GM13976 (cell line): ENCODE results near the gene CRIP2.

Experiments
- DNase-seq: peaks from one replicate; pipeline ENCODE4 v3.0.0; 2012; ENCODE audit warnings: low spot score
- in situ Hi-C: fragments of 300-500 bp; cut with MboI; formaldehyde crosslinking; loops from one replicate; pipeline ENCODE4 v1.12.0; 2022; ENCODE audit warnings: low sequenced_read_pairs, mixed read lengths, inconsistent platforms; ENCODE audit not compliant: unreplicated experiment
- TF ChIP-seq, protein P1 (sequence below): IDR thresholded peaks from 2 replicates; pipeline ENCODE4 v1.5.1; 2012; ENCODE audit warnings: borderline replicate concordance, mild to moderate bottlenecking; ENCODE audit not compliant: insufficient read depth; ENCODE audit errors: extremely low read depth, missing control alignments, control extremely low read depth

The CRIP2 gene

DNA sequence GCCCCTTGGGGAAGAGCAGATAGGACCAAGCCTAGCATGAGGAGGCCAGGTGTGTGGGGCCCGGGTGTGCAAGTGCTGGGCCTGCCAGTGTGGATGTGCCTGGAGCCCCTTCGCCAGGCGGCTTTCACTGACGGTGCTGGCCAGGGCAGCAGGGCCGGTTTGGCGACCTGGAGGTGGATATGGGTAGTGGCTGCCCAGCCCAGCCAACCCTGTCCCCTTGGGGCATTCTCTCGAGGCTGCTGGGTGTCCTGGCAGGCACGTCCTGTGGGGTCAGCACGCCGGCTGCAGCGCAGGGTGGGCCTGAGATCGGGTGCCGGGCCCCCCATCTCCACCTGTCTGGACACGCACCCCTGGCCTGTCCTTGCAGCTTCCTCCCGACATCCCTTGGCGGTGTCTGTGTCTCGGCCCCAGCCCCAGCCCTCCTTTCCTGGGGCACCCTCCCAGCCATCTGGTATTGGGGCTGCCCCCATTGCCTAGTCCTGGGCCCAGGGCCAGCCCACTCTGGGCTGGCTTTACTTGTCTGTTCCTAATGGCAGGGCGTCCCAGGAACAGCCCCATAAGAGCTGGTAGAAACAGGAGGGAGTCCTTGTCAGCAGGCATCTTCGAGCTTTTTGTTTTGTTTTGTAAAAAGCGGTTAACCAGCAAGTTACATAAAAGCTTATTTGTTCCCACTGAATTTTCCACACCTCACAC is 7.2 kb upstream of the CRIP2 start:
- no peak for DNase-seq
- in situ Hi-C loops = no loop called here
- TF ChIP-seq, protein P1, sequence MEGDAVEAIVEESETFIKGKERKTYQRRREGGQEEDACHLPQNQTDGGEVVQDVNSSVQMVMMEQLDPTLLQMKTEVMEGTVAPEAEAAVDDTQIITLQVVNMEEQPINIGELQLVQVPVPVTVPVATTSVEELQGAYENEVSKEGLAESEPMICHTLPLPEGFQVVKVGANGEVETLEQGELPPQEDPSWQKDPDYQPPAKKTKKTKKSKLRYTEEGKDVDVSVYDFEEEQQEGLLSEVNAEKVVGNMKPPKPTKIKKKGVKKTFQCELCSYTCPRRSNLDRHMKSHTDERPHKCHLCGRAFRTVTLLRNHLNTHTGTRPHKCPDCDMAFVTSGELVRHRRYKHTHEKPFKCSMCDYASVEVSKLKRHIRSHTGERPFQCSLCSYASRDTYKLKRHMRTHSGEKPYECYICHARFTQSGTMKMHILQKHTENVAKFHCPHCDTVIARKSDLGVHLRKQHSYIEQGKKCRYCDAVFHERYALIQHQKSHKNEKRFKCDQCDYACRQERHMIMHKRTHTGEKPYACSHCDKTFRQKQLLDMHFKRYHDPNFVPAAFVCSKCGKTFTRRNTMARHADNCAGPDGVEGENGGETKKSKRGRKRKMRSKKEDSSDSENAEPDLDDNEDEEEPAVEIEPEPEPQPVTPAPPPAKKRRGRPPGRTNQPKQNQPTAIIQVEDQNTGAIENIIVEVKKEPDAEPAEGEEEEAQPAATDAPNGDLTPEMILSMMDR = no peak

DNA sequence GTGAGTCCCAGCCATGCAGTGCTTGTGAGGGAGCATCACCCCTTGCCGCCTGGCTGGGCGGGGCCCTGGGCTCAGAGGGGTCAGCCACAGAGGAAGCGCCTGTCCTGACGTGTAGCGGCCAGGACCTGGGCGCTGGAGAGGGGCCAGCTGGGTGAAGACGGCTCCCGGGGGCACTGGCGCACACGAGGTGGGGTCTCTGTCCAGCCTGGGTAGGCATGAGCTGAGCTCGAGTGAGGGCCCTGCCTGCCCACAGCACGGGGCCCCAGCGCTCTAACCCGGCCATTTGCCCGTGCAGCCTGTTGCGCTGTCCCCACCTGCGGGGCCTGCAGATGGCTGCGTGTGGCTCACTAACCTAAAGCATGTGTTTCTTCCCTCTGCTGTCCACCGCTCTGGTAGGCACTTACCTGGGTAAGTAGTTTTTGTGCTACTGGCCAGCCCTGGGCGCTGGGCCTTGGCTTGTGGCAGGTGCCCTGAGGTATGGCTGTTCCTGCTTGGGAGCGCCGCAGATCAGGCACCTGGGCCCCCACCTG is 6.6 kb upstream of the CRIP2 start:
- in situ Hi-C loops = no loop called here
- TF ChIP-seq, protein P1 = no peak
- DNase-seq = no peak

GRCh38 chr14:105468621-105469241 is 5.9 kb upstream of the CRIP2 start:
- no peak for DNase-seq
- TF ChIP-seq, protein P1 = no peak
- in situ Hi-C loops = no loop called here

DNA sequence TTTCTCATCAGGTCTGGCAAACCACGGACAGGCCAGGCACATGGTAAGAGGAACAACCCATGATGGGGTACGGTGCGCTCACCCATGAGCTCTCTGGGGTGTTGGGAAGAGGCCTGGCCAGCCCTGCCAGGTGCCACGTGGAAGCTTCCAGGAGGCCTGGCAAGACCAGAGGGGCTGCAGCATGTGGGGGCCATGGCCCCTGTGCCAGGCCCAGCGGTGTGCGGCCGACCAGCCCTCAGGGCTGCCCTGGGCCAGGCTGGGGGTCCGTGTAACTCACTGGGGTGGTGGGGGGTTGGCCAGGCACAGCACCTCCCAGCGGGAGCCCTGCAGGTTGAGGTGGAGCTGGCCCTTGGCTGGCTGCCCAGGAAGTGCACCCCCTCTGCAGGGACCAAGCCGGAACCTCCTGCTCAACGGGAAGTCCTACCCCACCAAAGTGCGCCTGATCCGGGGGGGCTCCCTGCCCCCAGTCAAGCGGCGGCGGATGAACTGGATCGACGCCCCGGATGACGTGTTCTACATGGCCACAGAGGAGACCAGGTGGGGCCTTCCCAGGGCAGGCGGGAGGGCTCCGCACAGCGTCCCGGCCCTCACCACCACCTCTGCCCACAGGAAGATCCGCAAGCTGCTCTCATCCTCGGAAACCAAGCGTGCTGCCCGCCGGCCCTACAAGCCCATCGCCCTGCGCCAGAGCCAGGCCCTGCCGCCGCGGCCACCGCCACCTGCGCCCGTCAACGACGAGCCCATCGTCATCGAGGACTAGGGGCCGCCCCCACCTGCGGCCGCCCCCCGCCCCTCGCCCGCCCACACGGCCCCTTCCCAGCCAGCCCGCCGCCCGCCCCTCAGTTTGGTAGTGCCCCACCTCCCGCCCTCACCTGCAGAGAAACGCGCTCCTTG is 4.9 kb upstream of the CRIP2 start:
- in situ Hi-C loops = no loop called here
- TF ChIP-seq, protein P1 = no peak
- no peak for DNase-seq

- DNase-seq = no peak
- in situ Hi-C loops = no loop called here
- TF ChIP-seq, protein P1 = no peak
These were observed 4.0 kb upstream of the CRIP2 start for GRCh38 chr14:105470350-105471296.
